KMS-11 (cell line): ENCODE measurements around the gene BAIAP2L1.

Experiments
- H2AFZ ChIP-seq: fragments of 200-600 bp; sonication (generic); 2 replicates; pipeline ENCODE4 v1.6.1; 2016; ENCODE audit warnings: antibody characterized with exemption, mixed run types, low read depth
- H3K27ac ChIP-seq: fragments of 200-600 bp; sonication (generic); 2 replicates; pipeline ENCODE4 v1.6.1; 2016; ENCODE audit warnings: mild to moderate bottlenecking, mixed run types
- H3K27me3 ChIP-seq: fragments of 200-600 bp; sonication (generic); 2 replicates; pipeline ENCODE4 v1.6.1; 2017; ENCODE audit warnings: mild to moderate bottlenecking, low read depth, mixed run types, moderate library complexity; ENCODE audit not compliant: insufficient read depth
- H3K36me3 ChIP-seq: fragments of 200-600 bp; sonication (generic); 2 replicates; pipeline ENCODE4 v1.6.1; 2017; ENCODE audit warnings: mild to moderate bottlenecking, mixed run types; ENCODE audit not compliant: insufficient read depth
- H3K4me1 ChIP-seq: fragments of 200-600 bp; sonication (generic); 2 replicates; pipeline ENCODE4 v1.6.1; 2016; ENCODE audit warnings: mild to moderate bottlenecking, low read depth, mixed run types; ENCODE audit not compliant: poor library complexity, severe bottlenecking
- H3K4me2 ChIP-seq: fragments of 200-600 bp; sonication (generic); 2 replicates; pipeline ENCODE4 v1.7.0; 2016; ENCODE audit warnings: mild to moderate bottlenecking, mixed run types
- H3K4me3 ChIP-seq: fragments of 200-600 bp; sonication (generic); IDR thresholded peaks from 2 replicates; pipeline ENCODE4 v1.6.1; 2017; ENCODE audit warnings: low read depth, low read length, mixed read lengths; ENCODE audit not compliant: insufficient read depth
- H3K79me2 ChIP-seq: fragments of 200-600 bp; sonication (generic); 2 replicates; pipeline ENCODE4 v1.6.1; 2016; ENCODE audit warnings: low read depth, mixed run types; ENCODE audit not compliant: insufficient read depth
- H3K9ac ChIP-seq: fragments of 200-600 bp; sonication (generic); 2 replicates; pipeline ENCODE4 v1.6.1; 2016; ENCODE audit warnings: mild to moderate bottlenecking, mixed run types
- H4K20me1 ChIP-seq: fragments of 200-600 bp; sonication (generic); 2 replicates; pipeline ENCODE4 v1.6.1; 2016; ENCODE audit warnings: mild to moderate bottlenecking, mixed run types; ENCODE audit not compliant: insufficient read depth
- TF ChIP-seq, protein P1 (sequence below): fragments of 200-600 bp; sonication (generic); conservative IDR thresholded peaks from 2 replicates; pipeline ENCODE4 v1.6.1; 2017; ENCODE audit warnings: low read depth, mild to moderate bottlenecking, antibody characterized with exemption, low read length, moderate library complexity, mixed read lengths

Gene BAIAP2L1

DNA sequence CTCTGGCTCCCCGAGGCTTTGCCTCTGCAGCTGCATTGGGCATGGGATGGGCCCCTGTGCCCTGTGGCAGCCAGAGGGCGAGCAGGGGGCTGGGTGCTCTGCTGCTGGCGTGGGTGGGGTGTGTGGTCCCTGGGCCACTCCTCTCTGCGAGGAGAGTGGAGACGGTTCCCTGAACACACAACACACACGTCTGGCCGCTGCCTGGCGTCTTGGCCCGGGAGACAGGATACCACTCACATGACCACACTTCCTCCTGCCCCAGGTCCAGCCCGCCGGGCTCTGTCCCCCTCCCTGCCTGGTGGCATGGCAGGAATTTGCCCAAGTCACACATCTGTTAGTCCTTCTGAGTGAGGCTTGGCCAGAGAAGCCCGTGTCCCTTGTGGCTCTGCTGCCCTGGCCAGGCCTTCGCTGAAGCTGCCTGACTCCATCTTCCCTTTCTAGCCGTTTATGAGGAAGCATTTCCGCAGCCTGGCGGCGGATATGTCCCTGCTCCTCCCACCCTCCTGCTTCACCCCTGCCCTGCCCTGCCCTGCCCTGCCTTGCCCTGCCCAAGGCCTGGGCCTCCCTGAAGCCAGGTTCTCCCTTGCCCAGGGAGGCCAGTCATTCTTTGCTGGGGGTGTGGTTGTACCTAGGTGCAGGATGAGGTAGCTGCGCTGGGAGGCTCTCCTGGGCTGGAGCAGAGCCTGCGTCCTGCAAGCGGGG is 116.4 kb downstream of the BAIAP2L1 start:
- Histone ChIP-seq H3K79me2 (peaks cover 13% of the 10 kb centered on the region), H3K4me2 (no peak overlapping the region), H2AFZ (no peak overlapping the region), H3K36me3 (no peaks in the 10 kb centered on the region), H3K9ac (no peak overlapping the region), H4K20me1 (no peaks in the 10 kb centered on the region), H3K4me3 (no peak overlapping the region), H3K4me1 (peaks cover 46% of the 10 kb centered on the region), H3K27ac (no peak overlapping the region), H3K27me3 (no peaks in the 10 kb centered on the region)
- TF ChIP-seq, protein P1, sequence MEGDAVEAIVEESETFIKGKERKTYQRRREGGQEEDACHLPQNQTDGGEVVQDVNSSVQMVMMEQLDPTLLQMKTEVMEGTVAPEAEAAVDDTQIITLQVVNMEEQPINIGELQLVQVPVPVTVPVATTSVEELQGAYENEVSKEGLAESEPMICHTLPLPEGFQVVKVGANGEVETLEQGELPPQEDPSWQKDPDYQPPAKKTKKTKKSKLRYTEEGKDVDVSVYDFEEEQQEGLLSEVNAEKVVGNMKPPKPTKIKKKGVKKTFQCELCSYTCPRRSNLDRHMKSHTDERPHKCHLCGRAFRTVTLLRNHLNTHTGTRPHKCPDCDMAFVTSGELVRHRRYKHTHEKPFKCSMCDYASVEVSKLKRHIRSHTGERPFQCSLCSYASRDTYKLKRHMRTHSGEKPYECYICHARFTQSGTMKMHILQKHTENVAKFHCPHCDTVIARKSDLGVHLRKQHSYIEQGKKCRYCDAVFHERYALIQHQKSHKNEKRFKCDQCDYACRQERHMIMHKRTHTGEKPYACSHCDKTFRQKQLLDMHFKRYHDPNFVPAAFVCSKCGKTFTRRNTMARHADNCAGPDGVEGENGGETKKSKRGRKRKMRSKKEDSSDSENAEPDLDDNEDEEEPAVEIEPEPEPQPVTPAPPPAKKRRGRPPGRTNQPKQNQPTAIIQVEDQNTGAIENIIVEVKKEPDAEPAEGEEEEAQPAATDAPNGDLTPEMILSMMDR: no peak

DNA sequence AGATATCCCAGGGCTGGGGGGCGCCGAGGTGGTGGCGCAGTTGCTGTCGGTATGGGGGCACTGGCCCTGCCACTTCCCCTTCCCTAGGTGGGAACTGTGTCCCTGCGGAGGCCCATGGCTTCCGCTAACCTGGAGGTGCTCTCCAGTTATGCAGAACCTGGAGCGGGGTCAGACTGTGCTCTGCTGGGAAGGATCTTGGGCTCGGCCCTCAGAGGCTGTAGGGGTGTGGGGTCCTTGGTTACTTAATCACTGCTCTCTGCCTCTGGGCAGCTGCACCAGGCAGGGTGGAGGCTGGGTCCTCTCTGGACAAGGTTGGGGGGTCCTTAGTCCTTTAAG is 117.0 kb downstream of the BAIAP2L1 start:
- Histone ChIP-seq H4K20me1 (no peaks in the 10 kb centered on the region), H3K4me2 (no peak overlapping the region), H3K4me3 (no peak overlapping the region), H3K27ac (no peak overlapping the region), H3K27me3 (no peaks in the 10 kb centered on the region), H3K9ac (no peak overlapping the region), H2AFZ (no peak overlapping the region), H3K36me3 (no peaks in the 10 kb centered on the region), H3K79me2 (peaks cover 13% of the 10 kb centered on the region), H3K4me1 (peaks cover 40% of the 10 kb centered on the region)
- TF ChIP-seq, protein P1: no peak

DNA sequence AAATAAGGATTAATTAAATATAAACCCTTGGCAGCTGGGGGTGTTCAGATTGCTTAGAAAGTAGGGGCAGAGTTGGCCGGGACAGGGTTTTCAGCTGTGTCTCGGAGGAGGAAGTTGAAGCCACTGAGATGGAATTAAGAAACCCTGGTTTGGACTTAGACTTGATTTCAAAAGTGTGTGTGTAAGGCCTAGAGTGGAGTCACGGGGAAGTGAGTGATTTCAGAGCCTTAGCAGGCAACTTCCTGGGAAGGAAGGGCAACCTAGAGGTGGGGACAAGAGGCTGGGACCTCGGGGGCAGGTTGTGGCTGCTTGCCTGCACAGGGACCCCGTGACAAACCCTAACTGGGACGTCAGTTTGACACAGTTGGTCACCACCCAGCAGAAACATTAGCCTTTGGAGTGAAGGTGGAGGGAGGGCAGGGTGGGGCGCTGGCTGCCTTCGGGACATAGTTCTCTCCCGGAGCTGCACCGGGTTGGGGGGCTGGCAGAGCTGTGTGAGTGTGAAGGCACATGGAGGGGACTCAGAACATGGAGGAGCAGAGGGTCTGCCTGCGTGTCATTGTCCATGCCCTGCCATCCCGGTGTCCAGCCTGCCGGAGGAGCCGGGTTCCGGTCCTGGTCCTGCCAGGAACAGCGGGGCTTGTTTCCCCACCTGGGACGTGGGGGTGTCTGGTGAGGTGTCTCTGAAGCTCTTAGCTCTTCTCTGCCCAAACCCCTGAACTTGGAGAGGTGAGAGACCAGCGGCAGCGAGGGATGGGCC is 117.6 kb downstream of the BAIAP2L1 start:
- no peak overlapping the region for H3K4me3 ChIP-seq
- TF ChIP-seq, protein P1: no peak
- peaks cover 13% of the 10 kb centered on the region for H3K79me2 ChIP-seq
- no peaks in the 10 kb centered on the region for H3K27me3 ChIP-seq
- peak overlapping the region; percentile 95; the same call in 1 of the 2 replicates for H3K4me2 ChIP-seq
- H3K4me1 ChIP-seq: peaks cover 35% of the 10 kb centered on the region
- no peaks in the 10 kb centered on the region for H4K20me1 ChIP-seq
- H3K36me3 ChIP-seq: no peaks in the 10 kb centered on the region
- H2AFZ ChIP-seq: no peak overlapping the region
- no peak overlapping the region for H3K9ac ChIP-seq
- no peak overlapping the region for H3K27ac ChIP-seq

DNA sequence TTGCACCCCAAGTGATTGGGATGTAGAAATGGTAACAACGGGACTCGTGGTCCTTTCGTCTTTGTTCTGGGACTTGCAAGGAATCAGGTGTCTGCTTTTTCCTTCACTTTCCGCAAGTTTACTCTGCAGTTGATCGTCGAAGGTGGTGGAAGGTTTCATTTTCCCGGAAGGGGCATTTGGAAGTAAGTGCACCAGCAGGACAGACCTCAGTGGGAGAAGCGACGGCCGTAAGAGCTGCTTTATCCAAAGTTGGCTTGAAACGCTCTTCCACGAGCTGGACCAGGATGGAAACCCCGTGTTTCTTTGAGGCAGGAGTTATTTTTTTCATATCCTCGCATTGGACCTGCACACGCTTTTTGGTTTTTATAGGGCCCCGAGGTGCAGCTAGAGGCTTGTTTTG is 118.2 kb downstream of the BAIAP2L1 start:
- Histone ChIP-seq H4K20me1 (no peaks in the 10 kb centered on the region), H2AFZ (no peak overlapping the region), H3K4me2 (peak overlapping the region; percentile 95; the same call in 1 of the 2 replicates), H3K4me3 (no peak overlapping the region), H3K36me3 (no peaks in the 10 kb centered on the region), H3K79me2 (peaks cover 13% of the 10 kb centered on the region), H3K27ac (no peak overlapping the region), H3K9ac (no peak overlapping the region), H3K27me3 (no peaks in the 10 kb centered on the region), H3K4me1 (peaks cover 29% of the 10 kb centered on the region)
- TF ChIP-seq, protein P1: no peak
